Measurements from ENCODE around the gene GABRD. TPM values are rescaled to one million over a fixed set of nuclear protein-coding genes. Genes with fewer than 3 reads are reported as not detected.

The GABRD gene
- polyA plus RNA-seq, 1 experiment = not detected

GRCh38 chr1:1972976-1973715 lies 46.0 kb upstream of the GABRD start:
- Histone ChIP-seq H3K4me3 (ENCODE audit: low read depth, low read length) (no peak overlapping the region), H3K36me3 (ENCODE audit: control insufficient read depth, insufficient read depth, low read length) (no peaks in the 10 kb centered on the region), H3K27me3 (ENCODE audit: control insufficient read depth, insufficient read depth, low read length) (no peaks in the 10 kb centered on the region; the same call in 1 of the 2 replicates)
- DNase-seq (ENCODE audit: low read depth) = no peak
- no peak for TF ChIP-seq CTCF (IDR thresholded peaks at IDR 0.05; ENCODE audit: insufficient read depth, low read depth, low read length)
- POLR2A ChIA-PET = no interaction called here
- CTCF ChIA-PET = interaction anchor here (1.0 to 1.7 kb wide), 2 partner anchors 13 to 71 kb away, joined by 3 to 4 read pairs; no protein-coding TSS in a partner anchor

- no peaks in the 10 kb centered on the region; the same call in 1 of the 2 replicates for H3K27me3 ChIP-seq (ENCODE audit: control insufficient read depth, insufficient read depth, low read length)
- DNase-seq (ENCODE audit: low read depth) = no peak
- ChIA-PET POLR2A (no interaction called here), CTCF (interaction anchor here (1.7 kb wide), 1 partner anchor 14 kb away, joined by 4 read pairs; no protein-coding TSS in a partner anchor)
- H3K4me3 ChIP-seq (ENCODE audit: low read depth, low read length) = no peak overlapping the region
- H3K36me3 ChIP-seq (ENCODE audit: control insufficient read depth, insufficient read depth, low read length) = no peaks in the 10 kb centered on the region
- no peak for TF ChIP-seq CTCF (IDR thresholded peaks at IDR 0.05; ENCODE audit: insufficient read depth, low read depth, low read length)
Observed at GRCh38 chr1:1973716-1974642, 45.2 kb upstream of the GABRD start.

GRCh38 chr1:1974834-1975233 lies 44.3 kb upstream of the GABRD start:
- H3K36me3 ChIP-seq (ENCODE audit: control insufficient read depth, insufficient read depth, low read length) = no peaks in the 10 kb centered on the region
- TF ChIP-seq CTCF (IDR thresholded peaks at IDR 0.05; ENCODE audit: insufficient read depth, low read depth, low read length) = no peak
- no peak for DNase-seq (ENCODE audit: low read depth)
- ChIA-PET POLR2A (no interaction called here), CTCF (no interaction called here)
- H3K27me3 ChIP-seq (ENCODE audit: control insufficient read depth, insufficient read depth, low read length) = no peaks in the 10 kb centered on the region; the same call in 1 of the 2 replicates
- H3K4me3 ChIP-seq (ENCODE audit: low read depth, low read length) = no peak overlapping the region

GRCh38 chr1:1975535-1975934 lies 43.6 kb upstream of the GABRD start:
- ChIA-PET CTCF (no interaction called here), POLR2A (no interaction called here)
- DNase-seq (ENCODE audit: low read depth) = no peak
- Histone ChIP-seq H3K27me3 (ENCODE audit: control insufficient read depth, insufficient read depth, low read length) (no peaks in the 10 kb centered on the region; the same call in 1 of the 2 replicates), H3K36me3 (ENCODE audit: control insufficient read depth, insufficient read depth, low read length) (no peaks in the 10 kb centered on the region), H3K4me3 (ENCODE audit: low read depth, low read length) (no peak overlapping the region)
- TF ChIP-seq CTCF (IDR thresholded peaks at IDR 0.05; ENCODE audit: insufficient read depth, low read depth, low read length) = no peak

- Histone ChIP-seq H3K36me3 (ENCODE audit: control insufficient read depth, insufficient read depth, low read length) (no peaks in the 10 kb centered on the region), H3K4me3 (ENCODE audit: low read depth, low read length) (no peak overlapping the region), H3K27me3 (ENCODE audit: control insufficient read depth, insufficient read depth, low read length) (no peaks in the 10 kb centered on the region; the same call in 1 of the 2 replicates)
- ChIA-PET CTCF (no interaction called here), POLR2A (no interaction called here)
- no peak for DNase-seq (ENCODE audit: low read depth)
- TF ChIP-seq CTCF (IDR thresholded peaks at IDR 0.05; ENCODE audit: insufficient read depth, low read depth, low read length) = no peak
Observed at GRCh38 chr1:1976031-1976430, 43.1 kb upstream of the GABRD start.

Data from BJ (cell line).